ENCODE measurements around the gene MEN1. TPM values are rescaled to one million over a fixed set of nuclear protein-coding genes. Genes with fewer than 3 reads are reported as not detected.

Gene MEN1
- total RNA-seq, 1 experiment from 2014 or later, result 54.5 TPM

- Histone ChIP-seq H3K4me3 (ENCODE audit: low read depth in 2 of 2, low read length in 2 of 2) (no peak overlapping the region), H3K4me1 (ENCODE audit: control insufficient read depth, insufficient read depth, low read length) (peaks cover 18% of the 10 kb centered on the region), H3K9me3 (ENCODE audit: control insufficient read depth, insufficient read depth, low read depth, low read length) (no peaks in the 10 kb centered on the region), H3K27ac (ENCODE audit: low read length) (no peak overlapping the region), H3K27me3 (ENCODE audit: control insufficient read depth, insufficient read depth, low read length) (no peaks in the 10 kb centered on the region), H3K36me3 (ENCODE audit: control insufficient read depth, insufficient read depth, low read length) (no peaks in the 10 kb centered on the region; the same call in 1 of the 2 replicates)
- TF ChIP-seq SIN3A (IDR thresholded peaks at IDR 0.05; ENCODE audit: borderline replicate concordance, insufficient read depth, low read depth, low read length) (no peak), POLR2AphosphoS5 (IDR thresholded peaks at IDR 0.05; ENCODE audit: low read depth, low read length) (no peak), CTCF (IDR thresholded peaks at IDR 0.05) (no peak), REST (IDR thresholded peaks at IDR 0.05; ENCODE audit: insufficient read depth in 1 of 2, low read depth in 2 of 2, low read length in 1 of 2) (no peak), TCF7L2 (IDR thresholded peaks at IDR 0.05; ENCODE audit: low read depth, low read length) (no peak)
- BruUV-seq (replicated peaks), result no TSS peak
- no peak for DNase-seq (ENCODE audit: low read depth, low spot score)
- ATAC-seq, result no peak
- POLR2A ChIA-PET, result interaction anchor here (1.6 kb wide), 1 partner anchor 21 kb away, joined by 4 read pairs; the partner anchor contains the start of gene SF1
- intact Hi-C loops (cut with micrococcal nuclease; ENCODE audit: unreplicated experiment), result no loop called here
- in situ Hi-C loops (cut with HindIII; ENCODE audit: low pct_unique_long_range_greater_than_20kb, low sequenced_read_pairs), result no loop called here
- CTCF ChIA-PET, result interaction anchor here (0.5 to 0.6 kb wide), 2 partner anchors 75 to 476 kb away, joined by 3 to 14 read pairs; no protein-coding TSS in a partner anchor
These were observed 10.6 kb downstream of the MEN1 start for GRCh38 chr11:64799623-64800302.

- ChIA-PET POLR2A (interaction anchor here (1.6 kb wide), 1 partner anchor 20 kb away, joined by 4 read pairs; the partner anchor contains the start of gene SF1), CTCF (interaction anchor here (0.5 to 0.6 kb wide), 2 partner anchors 76 to 476 kb away, joined by 3 to 14 read pairs; no protein-coding TSS in a partner anchor)
- no peak for DNase-seq (ENCODE audit: low read depth, low spot score)
- TF ChIP-seq CTCF (IDR thresholded peaks at IDR 0.05) (no peak), REST (IDR thresholded peaks at IDR 0.05; ENCODE audit: insufficient read depth in 1 of 2, low read depth in 2 of 2, low read length in 1 of 2) (no peak), TCF7L2 (IDR thresholded peaks at IDR 0.05; ENCODE audit: low read depth, low read length) (no peak), SIN3A (IDR thresholded peaks at IDR 0.05; ENCODE audit: borderline replicate concordance, insufficient read depth, low read depth, low read length) (no peak), POLR2AphosphoS5 (IDR thresholded peaks at IDR 0.05; ENCODE audit: low read depth, low read length) (no peak)
- in situ Hi-C loops (cut with HindIII; ENCODE audit: low pct_unique_long_range_greater_than_20kb, low sequenced_read_pairs), result no loop called here
- no peak for ATAC-seq
- H3K4me3 ChIP-seq (ENCODE audit: low read depth in 2 of 2, low read length in 2 of 2), result no peak overlapping the region
- H3K36me3 ChIP-seq (ENCODE audit: control insufficient read depth, insufficient read depth, low read length), result no peaks in the 10 kb centered on the region; the same call in 1 of the 2 replicates
- no peaks in the 10 kb centered on the region for H3K27me3 ChIP-seq (ENCODE audit: control insufficient read depth, insufficient read depth, low read length)
- intact Hi-C loops (cut with micrococcal nuclease; ENCODE audit: unreplicated experiment), result no loop called here
- no TSS peak for BruUV-seq (replicated peaks)
- peaks cover 16% of the 10 kb centered on the region for H3K4me1 ChIP-seq (ENCODE audit: control insufficient read depth, insufficient read depth, low read length)
- H3K9me3 ChIP-seq (ENCODE audit: control insufficient read depth, insufficient read depth, low read depth, low read length), result no peaks in the 10 kb centered on the region
- H3K27ac ChIP-seq (ENCODE audit: low read length), result no peak overlapping the region
These were observed 11.1 kb downstream of the MEN1 start for GRCh38 chr11:64799256-64799622.

All from Panc1 (cell line).